Fibroblast of villous mesenchyme (primary cell): ENCODE results near the gene PSAP. TPM values are rescaled to one million over a fixed set of nuclear protein-coding genes. Genes with fewer than 3 reads are reported as not detected.

Experiments used
- DNase-seq: peaks from one replicate; pipeline ENCODE4 v3.0.0-alpha.2; 2010; ENCODE audit warnings: low read depth
- H3K4me3 ChIP-seq: 2 replicates; pipeline ENCODE4 v1.5.1; 2011; ENCODE audit warnings: low read depth, mild to moderate bottlenecking, low read length
- CTCF ChIP-seq: IDR thresholded peaks from 2 replicates; pipeline ENCODE4 v1.5.1; 2012; ENCODE audit warnings: low read depth, mild to moderate bottlenecking, low read length; ENCODE audit not compliant: insufficient read depth
- total RNA-seq: library from RNA; depleted of rRNA; stranded (reverse); fragments of >200 nt; gene quantifications from 2 replicates; pipeline ENCODE4 v1.2.3, GENCODE V29; 2012

PSAP gene
- total RNA-seq, 1 donor, result 521 TPM

DNA sequence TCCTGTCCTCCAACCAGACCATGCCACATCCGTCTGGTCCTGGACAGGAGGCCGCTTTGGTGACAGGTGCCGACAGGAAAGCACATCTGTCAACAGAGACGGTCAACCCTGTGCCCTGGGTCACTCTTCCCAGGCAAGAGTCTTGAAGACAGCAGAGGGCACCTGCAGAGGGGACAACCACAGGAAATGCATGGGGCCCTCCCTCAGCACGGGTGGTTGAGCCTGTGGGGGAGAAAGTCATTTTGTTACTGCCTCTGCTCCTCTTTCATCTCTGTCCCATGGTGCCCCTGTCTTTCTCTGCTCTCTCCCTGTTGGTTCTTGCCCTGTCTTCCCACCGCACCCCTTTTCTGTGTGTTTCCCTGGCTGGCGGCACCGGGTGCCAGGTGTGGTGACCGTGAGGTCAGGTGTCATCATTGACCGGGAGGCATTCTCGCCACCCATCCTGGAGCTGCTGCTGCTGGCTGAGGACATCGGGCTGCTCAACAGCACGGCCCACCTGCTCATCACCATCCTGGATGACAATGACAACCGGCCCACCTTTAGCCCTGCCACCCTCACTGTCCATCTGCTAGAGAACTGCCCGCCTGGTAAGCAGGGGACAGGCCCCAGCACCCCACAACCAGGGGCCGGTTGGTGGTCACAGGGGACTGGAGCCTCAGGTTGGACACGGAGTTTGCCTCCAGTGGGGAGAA lies 60.2 kb downstream of the PSAP start:
- TF ChIP-seq CTCF, result no peak
- no peak for DNase-seq
- H3K4me3 ChIP-seq, result no peak overlapping the region

DNA sequence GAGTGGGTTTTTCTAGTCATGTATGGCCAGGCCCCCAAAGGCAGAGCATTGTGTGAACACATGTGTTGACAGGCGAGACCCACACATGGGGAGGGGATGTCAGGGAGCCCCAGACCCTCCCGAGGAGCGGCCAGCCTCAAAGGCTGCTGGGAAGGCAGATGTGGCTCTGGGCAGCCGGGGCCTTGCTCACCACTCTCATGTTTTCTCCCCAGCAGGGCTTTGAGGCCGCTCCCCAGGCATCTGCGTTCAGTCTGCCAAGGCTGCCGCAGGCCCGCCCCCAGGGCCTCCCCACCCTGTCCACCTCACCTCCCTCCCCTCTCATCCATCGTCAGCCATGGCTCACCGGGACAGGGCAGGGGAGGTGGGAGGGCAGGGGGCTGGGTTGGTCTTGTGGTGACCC lies 61.2 kb downstream of the PSAP start:
- no peak for DNase-seq
- H3K4me3 ChIP-seq, result no peak overlapping the region
- no peak for TF ChIP-seq CTCF

DNA sequence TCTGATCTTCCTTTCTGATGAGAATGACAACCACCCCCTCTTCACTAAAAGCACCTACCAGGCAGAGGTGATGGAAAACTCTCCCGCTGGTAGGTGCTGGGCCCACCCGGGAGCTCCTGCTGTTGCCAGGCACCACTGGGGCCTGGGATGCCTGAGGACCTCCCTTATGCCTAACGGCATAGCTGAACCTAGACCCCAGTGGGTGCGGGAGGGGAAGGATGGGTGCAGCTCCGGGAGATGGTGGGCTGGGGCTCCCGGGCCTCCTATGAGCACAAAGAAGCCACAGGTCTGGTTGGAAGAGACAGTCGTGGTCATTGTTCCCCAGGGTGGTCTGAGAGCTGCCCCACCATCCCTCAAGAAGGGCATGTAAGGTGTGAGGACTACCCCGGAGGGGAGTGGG lies 62.1 kb downstream of the PSAP start:
- no peak for TF ChIP-seq CTCF
- no peak for DNase-seq
- H3K4me3 ChIP-seq, result no peak overlapping the region

GRCh38 chr10:71784679-71785272 lies 66.3 kb downstream of the PSAP start:
- H3K4me3 ChIP-seq, result no peak overlapping the region
- DNase-seq, result no peak
- no peak for TF ChIP-seq CTCF

DNA sequence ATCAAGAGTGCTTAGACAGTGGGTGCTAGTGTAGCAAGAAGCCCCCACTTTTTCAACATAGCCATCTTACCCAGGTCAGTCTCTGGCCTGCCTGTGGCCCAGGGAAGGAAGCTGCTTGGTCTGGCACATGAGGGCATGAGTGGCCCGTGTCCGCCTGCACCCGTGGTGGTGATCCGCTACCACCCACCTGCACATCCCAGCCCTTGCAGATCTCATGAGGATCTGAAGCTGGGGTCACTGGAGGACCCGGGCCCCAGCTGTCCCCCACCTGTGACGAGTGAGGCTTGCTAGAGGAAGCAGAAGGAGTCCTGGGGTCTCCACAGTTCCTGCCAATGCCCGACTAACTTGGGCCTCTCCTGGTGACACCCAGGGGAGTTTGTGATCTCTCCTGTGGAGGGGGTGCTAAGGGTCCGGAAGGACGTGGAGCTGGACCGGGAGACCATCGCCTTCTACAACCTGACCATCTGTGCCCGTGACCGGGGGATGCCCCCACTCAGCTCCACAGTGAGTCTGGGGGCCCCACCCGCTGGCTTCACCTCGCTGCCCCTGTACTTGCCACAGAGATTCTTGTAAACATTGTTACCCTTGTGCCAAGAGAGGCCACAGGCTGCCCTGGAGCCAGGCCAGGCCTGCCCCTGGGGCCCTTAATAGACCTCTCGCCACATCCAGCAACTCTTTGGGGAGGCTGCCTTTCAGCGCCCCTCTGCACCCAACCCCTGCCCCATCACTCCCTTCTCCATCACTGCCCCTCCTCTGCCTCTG lies 67.0 kb downstream of the PSAP start:
- TF ChIP-seq CTCF, result no peak
- no peak overlapping the region for H3K4me3 ChIP-seq
- no peak for DNase-seq

- TF ChIP-seq CTCF, result no peak
- H3K4me3 ChIP-seq, result no peak overlapping the region
- no peak for DNase-seq
Observed at GRCh38 chr10:71782917-71783490, 68.0 kb downstream of the PSAP start.
